Memory B cell (primary cell): ENCODE measurements around the gene ARHGAP29.

ENCODE experiments used
- ATAC-seq: fragments of 150-1000 bp; cut with Tn5 transposase; 2 replicates; pipeline ENCODE4 v1.10.0; 2021; ENCODE audit warnings: low read depth, mild to moderate bottlenecking, moderate library complexity
- DNase-seq, 2 donors: peaks; one replicate each; pipeline ENCODE4 v3.0.0; 2022; ENCODE audit warnings: low spot score in 2 of 2
- H3K27ac Mint-ChIP-seq: one replicate; pipeline ENCODE4 v1.8.0; 2022; ENCODE audit warnings: mild to moderate bottlenecking, moderate library complexity, mixed read lengths
- H3K27me3 Mint-ChIP-seq: one replicate; pipeline ENCODE4 v1.8.0; 2022; ENCODE audit warnings: mixed read lengths
- H3K36me3 Mint-ChIP-seq: one replicate; pipeline ENCODE4 v1.8.0; 2022; ENCODE audit warnings: mild to moderate bottlenecking, mixed read lengths
- H3K4me1 Mint-ChIP-seq: one replicate; pipeline ENCODE4 v1.8.0; 2022; ENCODE audit warnings: mixed read lengths
- H3K4me3 Mint-ChIP-seq: one replicate; pipeline ENCODE4 v1.8.0; 2022; ENCODE audit warnings: mild to moderate bottlenecking, moderate library complexity, mixed read lengths
- H3K9me3 Mint-ChIP-seq: one replicate; pipeline ENCODE4 v1.8.0; 2022; ENCODE audit warnings: mixed read lengths

Gene ARHGAP29, protein sequence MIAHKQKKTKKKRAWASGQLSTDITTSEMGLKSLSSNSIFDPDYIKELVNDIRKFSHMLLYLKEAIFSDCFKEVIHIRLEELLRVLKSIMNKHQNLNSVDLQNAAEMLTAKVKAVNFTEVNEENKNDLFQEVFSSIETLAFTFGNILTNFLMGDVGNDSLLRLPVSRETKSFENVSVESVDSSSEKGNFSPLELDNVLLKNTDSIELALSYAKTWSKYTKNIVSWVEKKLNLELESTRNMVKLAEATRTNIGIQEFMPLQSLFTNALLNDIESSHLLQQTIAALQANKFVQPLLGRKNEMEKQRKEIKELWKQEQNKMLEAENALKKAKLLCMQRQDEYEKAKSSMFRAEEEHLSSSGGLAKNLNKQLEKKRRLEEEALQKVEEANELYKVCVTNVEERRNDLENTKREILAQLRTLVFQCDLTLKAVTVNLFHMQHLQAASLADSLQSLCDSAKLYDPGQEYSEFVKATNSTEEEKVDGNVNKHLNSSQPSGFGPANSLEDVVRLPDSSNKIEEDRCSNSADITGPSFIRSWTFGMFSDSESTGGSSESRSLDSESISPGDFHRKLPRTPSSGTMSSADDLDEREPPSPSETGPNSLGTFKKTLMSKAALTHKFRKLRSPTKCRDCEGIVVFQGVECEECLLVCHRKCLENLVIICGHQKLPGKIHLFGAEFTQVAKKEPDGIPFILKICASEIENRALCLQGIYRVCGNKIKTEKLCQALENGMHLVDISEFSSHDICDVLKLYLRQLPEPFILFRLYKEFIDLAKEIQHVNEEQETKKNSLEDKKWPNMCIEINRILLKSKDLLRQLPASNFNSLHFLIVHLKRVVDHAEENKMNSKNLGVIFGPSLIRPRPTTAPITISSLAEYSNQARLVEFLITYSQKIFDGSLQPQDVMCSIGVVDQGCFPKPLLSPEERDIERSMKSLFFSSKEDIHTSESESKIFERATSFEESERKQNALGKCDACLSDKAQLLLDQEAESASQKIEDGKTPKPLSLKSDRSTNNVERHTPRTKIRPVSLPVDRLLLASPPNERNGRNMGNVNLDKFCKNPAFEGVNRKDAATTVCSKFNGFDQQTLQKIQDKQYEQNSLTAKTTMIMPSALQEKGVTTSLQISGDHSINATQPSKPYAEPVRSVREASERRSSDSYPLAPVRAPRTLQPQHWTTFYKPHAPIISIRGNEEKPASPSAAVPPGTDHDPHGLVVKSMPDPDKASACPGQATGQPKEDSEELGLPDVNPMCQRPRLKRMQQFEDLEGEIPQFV

DNA sequence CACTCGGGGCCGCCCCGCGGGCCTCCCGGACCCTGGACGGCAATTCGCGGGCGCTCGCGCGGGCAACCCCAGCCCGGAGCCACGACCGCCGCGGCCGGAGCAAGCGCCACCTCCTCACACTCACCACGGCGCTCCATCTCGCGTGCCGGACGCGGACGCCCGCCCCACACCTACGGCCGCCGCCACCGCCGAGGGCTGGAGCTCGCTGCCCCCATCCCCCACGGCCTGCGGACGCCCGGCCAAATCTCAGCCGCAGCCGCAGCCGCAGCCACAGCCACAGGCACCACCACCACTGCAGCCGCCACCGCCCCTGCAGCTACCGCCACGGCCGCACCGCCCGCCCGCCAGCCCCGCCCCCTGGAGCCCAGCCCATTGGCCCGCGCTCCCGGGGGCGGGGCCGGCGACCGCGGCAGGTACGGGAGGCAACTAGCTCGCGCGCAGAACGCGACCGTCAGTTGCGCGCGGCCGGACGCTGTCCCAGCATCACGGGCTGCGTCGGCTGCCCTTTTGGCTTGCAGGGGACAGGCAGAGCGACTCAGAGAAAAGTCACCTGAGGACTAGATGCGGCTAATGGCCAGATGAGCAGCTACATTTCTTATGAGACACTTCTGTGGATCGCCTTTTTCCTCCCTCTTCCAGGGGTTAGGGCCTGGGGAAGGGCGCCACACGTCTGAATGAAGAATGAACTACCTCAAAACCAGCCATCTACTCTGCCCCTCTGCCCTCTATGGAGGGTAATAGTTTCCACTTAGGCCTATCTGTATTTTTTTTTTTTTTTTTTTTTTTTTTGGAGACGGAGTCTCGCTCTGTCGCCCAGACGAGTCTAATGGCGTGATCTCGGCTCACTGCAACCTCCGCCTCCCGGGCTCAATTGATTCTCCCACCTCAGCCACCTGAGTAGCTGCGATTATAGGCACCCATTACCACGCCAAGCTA lies at the start of gene ARHGAP29:
Gene ARHGAP29, minus strand, starts transcription at position 294 of the 936 bp plus-strand sequence. CDS start 5,973 bp downstream, outside the sequence.
- H3K9me3 Mint-ChIP-seq = peaks cover 4% of the 10 kb centered on the region
- H3K27ac Mint-ChIP-seq = no peak within 1 kb of the TSS
- peaks cover 3% of the 10 kb centered on the region for H3K4me1 Mint-ChIP-seq
- peak; percentile 86 for ATAC-seq
- H3K27me3 Mint-ChIP-seq = peaks cover 27% of the 10 kb centered on the region
- H3K36me3 Mint-ChIP-seq = no peaks in the 10 kb centered on the region
- H3K4me3 Mint-ChIP-seq = peak within 1 kb of the TSS; percentile 57
- peak; percentile 24 to 41 for DNase-seq

DNA sequence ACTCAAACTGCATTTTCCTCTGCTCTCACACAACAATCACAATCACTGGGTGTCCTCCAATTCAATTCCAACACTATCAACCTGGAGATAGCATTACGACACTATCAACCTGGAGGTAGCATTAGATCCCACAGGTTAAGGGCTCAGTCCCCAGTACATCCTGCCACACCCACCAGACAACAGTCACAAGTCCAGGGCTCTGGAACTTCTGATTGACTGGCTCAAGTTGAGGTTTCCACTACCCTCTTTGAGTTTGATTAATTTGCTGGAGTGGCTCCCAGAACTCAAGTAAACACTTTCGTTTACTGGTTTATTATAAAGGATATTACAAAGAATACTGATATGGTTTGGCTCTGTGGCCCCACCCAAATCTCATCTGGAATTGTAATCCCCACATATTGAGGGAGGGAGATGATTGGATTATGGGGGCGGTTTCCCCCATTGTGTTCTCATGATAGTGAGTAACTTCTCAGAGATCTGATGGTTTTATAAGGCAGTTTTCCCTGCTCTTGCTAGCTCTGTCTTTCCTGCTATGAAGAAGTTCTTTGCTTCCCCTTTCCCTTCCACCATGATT lies 49.6 kb upstream of the ARHGAP29 start:
- H3K4me3 Mint-ChIP-seq = no peak overlapping the region
- H3K4me1 Mint-ChIP-seq = no peaks in the 10 kb centered on the region
- ATAC-seq (no peak), DNase-seq (no peak)
- no peak overlapping the region for H3K27ac Mint-ChIP-seq
- H3K36me3 Mint-ChIP-seq = no peaks in the 10 kb centered on the region
- peaks cover 6% of the 10 kb centered on the region for H3K27me3 Mint-ChIP-seq
- peaks cover 2% of the 10 kb centered on the region for H3K9me3 Mint-ChIP-seq

DNA sequence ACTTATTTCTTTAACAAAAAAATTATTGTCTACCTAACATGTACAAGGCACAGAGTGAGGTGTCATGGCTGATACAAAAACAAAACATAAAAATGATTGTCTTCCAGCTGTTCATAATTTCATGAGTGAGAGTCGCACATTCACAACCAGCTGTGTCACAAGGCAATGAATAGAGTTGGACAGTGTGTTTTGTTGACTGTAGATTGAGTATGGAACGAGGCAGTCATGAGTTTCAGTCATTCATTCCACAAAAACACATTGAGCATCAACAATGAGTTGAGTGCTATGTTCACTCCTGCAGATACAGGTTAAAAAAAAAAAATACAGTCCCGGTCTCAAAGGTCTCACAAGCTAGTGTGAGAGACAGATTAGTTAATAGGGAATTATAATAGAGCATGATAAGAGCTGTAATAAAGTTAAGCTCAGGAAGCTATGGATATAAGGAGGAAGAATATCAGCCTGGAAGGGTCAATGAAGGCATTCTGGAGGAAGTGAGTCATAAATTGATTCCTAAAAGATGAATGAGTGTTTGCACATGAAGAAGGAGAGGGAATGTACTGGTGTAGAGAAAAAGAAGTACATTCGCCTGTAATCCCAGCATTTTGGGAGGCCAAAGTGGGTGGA lies 47.8 kb upstream of the ARHGAP29 start:
- DNase-seq = no peak
- no peak overlapping the region for H3K27ac Mint-ChIP-seq
- H3K36me3 Mint-ChIP-seq = no peaks in the 10 kb centered on the region
- peaks cover 2% of the 10 kb centered on the region for H3K9me3 Mint-ChIP-seq
- no peak for ATAC-seq
- H3K27me3 Mint-ChIP-seq = peaks cover 6% of the 10 kb centered on the region
- no peak overlapping the region for H3K4me3 Mint-ChIP-seq
- no peaks in the 10 kb centered on the region for H3K4me1 Mint-ChIP-seq

DNA sequence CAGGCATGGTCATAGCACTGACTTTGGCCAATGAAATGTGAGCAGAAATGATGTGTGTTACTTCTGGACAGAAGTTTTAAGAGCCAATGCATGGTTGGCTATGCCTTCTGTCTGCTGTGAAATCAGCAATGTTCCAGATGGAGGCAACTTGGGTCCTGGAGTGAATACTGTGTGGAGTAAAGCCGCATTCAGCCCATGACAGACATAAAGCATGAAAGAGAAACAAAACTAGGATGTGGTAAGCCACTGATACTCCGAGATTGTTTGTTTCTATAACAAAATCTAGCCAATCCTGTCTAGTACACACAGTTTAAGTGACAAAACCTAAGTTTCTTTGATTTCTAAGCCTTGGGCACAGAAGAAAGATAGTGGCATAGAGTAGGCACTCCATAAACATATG lies 47.1 kb upstream of the ARHGAP29 start:
- Mint-ChIP-seq H3K36me3 (no peaks in the 10 kb centered on the region), H3K27me3 (peaks cover 6% of the 10 kb centered on the region), H3K27ac (no peak overlapping the region), H3K4me1 (no peaks in the 10 kb centered on the region), H3K4me3 (no peak overlapping the region), H3K9me3 (peaks cover 2% of the 10 kb centered on the region)
- ATAC-seq (no peak), DNase-seq (no peak)

DNA sequence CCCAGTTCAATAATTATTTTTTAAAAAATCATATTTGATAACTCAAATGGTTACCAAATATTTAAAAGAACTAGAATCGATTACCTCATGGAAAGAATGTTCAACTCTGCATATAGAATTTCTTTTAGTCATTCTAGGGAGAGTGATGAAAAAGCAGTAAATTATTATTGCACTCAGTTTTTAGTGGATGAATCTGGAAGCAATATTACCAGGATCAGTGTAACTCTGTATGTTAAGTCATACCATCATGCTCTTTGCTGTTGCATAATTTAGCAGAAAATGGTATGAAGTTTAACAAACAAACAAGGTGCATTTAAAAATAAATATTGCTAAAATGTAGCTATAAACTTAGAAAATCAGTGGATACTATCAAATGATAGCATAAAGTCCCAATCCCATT lies 46.1 kb upstream of the ARHGAP29 start:
- Mint-ChIP-seq H3K9me3 (peaks cover 2% of the 10 kb centered on the region), H3K36me3 (no peaks in the 10 kb centered on the region), H3K27me3 (peaks cover 5% of the 10 kb centered on the region), H3K4me3 (no peak overlapping the region), H3K27ac (no peak overlapping the region), H3K4me1 (no peaks in the 10 kb centered on the region)
- DNase-seq (no peak), ATAC-seq (no peak)

DNA sequence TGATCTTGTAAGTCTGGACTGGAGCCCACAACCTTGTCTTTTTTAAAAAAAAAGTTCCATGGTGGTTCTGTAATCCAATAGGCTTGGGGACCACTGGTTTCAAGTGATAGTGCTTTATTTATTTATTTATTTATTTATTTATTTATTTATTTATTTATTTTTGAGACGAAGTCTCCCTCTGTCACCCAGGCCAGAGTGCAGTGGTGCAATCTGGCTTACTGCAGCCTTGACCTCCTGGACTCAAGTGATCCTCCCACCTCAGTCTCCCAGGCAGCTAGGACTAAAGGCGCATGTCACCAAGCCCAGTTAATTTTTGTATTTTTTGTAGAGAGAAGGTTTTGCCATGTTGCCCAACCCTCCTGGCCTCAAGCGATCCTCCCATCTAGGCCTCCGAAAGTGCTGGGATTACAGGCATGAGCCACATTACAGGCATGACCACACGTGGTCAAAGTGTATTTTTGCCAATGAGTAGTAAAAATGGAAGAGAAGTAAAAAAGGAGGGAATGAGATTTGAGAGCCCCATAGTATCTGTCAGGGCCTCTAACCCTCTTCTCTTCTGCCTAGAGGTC lies 44.8 kb upstream of the ARHGAP29 start:
- no peak for DNase-seq
- no peaks in the 10 kb centered on the region for H3K4me1 Mint-ChIP-seq
- no peak for ATAC-seq
- no peak overlapping the region for H3K4me3 Mint-ChIP-seq
- H3K36me3 Mint-ChIP-seq = no peaks in the 10 kb centered on the region
- peaks cover 3% of the 10 kb centered on the region for H3K27me3 Mint-ChIP-seq
- H3K27ac Mint-ChIP-seq = no peak overlapping the region
- no peaks in the 10 kb centered on the region for H3K9me3 Mint-ChIP-seq

DNA sequence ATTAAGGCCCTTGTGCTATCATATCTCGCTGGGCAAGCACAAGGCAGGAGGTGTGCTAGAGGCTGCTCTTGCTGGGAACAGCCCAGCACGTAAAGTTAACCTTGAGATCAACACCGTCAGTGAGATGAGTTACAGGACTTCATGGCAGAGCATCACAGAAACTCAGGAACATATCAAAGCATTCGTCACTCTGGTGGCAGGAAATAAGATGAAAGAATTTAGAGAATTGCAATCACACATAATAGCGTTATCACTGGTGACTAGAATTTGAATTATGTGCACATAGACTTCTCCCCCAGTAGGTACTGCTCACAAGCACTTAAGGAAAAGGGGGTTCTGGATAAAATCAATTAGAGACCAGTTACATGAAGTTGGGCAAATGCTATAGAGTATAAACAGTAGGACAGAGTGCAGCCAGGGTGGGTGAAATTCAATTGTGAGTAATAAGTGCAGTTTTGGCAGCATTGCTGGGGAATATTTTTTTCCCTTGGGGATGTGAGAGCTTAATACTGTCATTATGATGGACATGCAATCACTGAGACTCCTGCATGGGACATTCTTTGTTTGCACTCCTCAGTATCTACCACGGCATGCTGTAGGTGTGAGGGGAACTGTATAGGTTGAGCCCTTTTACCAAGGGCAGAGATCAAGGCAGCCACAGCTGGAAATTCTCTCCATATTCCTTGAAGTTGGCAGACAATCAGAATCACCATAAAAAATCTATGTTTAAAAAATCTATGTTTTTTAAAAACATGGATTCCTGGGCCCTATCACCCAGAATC lies 44.2 kb upstream of the ARHGAP29 start:
- no peak overlapping the region for H3K4me3 Mint-ChIP-seq
- no peak overlapping the region for H3K27ac Mint-ChIP-seq
- H3K9me3 Mint-ChIP-seq = no peaks in the 10 kb centered on the region
- DNase-seq (no peak), ATAC-seq (no peak)
- no peaks in the 10 kb centered on the region for H3K36me3 Mint-ChIP-seq
- H3K4me1 Mint-ChIP-seq = no peaks in the 10 kb centered on the region
- H3K27me3 Mint-ChIP-seq = peaks cover 3% of the 10 kb centered on the region

DNA sequence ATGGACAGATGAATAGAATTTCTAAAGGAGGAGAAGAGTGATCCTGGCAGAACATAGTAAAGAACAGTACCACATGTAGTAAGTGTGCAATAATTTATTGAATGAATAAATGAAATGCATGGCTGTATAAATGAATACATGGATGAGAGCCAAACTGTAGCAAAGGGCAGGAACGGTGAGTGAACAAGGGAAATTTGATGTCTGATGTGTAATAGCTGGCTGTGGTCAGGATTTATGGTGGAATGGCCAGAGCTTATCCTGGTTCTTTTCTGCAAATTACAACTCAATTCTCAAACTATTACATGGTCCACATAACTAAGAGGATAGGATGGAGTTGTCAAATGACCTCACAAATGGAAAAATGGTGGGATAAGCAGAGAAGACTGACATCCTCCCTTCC lies 43.2 kb upstream of the ARHGAP29 start:
- Mint-ChIP-seq H3K4me3 (no peak overlapping the region), H3K27me3 (peaks cover 4% of the 10 kb centered on the region), H3K36me3 (no peaks in the 10 kb centered on the region), H3K9me3 (no peaks in the 10 kb centered on the region), H3K4me1 (no peaks in the 10 kb centered on the region), H3K27ac (no peak overlapping the region)
- ATAC-seq (no peak), DNase-seq (no peak)

DNA sequence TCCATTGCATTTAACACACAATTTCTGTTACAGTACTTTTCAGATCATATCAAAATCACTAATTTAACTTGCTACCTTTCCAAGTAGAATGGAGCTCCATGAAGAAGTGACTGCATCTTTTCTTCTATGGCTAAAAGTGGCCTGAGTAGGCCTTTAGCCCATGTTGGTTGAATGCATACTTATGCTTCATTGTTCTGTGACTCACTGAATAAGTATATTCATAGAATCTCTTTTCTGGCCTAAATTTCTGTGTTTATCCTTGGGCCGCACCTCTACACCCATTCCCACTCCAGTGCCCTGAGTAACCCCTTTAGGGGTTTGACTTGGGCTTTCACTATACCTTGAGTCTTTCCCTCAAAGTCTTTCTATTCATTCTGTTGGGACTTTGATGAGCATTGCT lies 42.1 kb upstream of the ARHGAP29 start:
- Mint-ChIP-seq H3K36me3 (no peaks in the 10 kb centered on the region), H3K4me3 (no peak overlapping the region), H3K4me1 (no peaks in the 10 kb centered on the region), H3K9me3 (no peaks in the 10 kb centered on the region), H3K27me3 (peaks cover 8% of the 10 kb centered on the region), H3K27ac (no peak overlapping the region)
- DNase-seq = no peak
- no peak for ATAC-seq

DNA sequence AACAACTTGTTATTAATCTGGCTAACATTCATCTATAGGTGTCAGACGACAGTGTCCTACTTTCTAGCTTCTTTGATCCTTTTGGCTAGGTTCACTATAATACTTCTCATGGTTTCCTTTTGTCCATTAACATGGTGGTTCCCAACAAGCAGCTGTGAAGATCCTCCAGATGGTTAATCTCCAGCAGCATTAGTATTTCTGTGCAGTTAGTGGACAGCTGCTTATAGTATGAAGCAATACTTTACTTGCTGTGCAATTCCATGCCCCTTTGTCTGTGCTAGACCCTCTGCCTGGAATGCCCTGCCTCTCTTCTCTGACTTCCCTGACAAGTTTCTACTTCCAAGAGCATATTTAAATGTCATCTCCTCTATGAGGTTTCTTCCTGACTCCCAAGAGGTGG lies 41.7 kb upstream of the ARHGAP29 start:
- Mint-ChIP-seq H3K36me3 (no peaks in the 10 kb centered on the region), H3K4me3 (no peak overlapping the region), H3K27me3 (peaks cover 8% of the 10 kb centered on the region), H3K27ac (no peak overlapping the region), H3K9me3 (no peaks in the 10 kb centered on the region), H3K4me1 (no peaks in the 10 kb centered on the region)
- DNase-seq (no peak), ATAC-seq (no peak)

DNA sequence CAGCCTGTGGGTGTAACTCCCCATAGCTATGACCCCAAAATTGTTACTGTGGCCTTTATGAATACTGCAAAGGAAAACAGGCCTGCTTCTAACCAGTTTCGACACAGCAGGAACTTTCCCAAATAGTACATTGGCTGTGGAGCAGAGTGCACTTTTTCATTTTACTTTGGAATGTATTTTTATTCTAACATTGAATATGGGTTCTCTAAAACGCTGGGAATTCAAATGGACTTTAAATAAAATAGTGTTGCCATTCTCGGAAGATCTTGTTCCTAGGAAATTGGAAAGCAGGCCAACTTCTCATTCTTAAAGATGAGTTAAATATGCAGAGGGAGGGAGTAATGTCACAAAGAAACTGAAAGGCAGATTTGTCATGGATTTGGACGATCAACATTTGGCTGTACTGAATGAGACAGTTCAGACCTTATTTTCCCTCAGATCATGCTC lies 39.6 kb upstream of the ARHGAP29 start:
- Mint-ChIP-seq H3K9me3 (no peaks in the 10 kb centered on the region), H3K4me1 (no peaks in the 10 kb centered on the region), H3K27me3 (peaks cover 7% of the 10 kb centered on the region), H3K36me3 (no peaks in the 10 kb centered on the region), H3K27ac (no peak overlapping the region), H3K4me3 (no peak overlapping the region)
- ATAC-seq (no peak), DNase-seq (no peak)

DNA sequence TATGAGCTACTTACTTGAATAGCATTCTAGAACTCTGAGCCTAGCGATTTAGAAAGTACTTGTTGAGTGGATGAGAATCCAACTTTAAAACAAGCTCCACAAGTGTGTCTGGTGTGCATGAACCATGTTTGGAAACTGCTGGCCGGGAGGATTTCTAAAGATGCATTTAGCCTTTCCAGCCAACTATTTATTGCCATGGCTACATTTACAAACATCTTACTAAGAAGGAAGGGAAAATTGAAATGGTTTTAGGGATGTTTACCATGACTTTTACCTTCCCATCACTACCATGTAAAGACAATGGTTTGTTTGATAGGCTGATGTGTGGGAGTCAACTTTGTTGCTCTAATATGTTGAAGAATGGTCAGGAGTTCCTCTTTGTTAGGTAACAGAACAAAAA lies 37.7 kb upstream of the ARHGAP29 start:
- Mint-ChIP-seq H3K4me1 (no peaks in the 10 kb centered on the region), H3K9me3 (no peaks in the 10 kb centered on the region), H3K27me3 (peaks cover 5% of the 10 kb centered on the region), H3K36me3 (no peaks in the 10 kb centered on the region), H3K4me3 (no peak overlapping the region), H3K27ac (no peak overlapping the region)
- no peak for DNase-seq
- ATAC-seq = no peak
